OCI-M2 (cell line): ENCODE results near the gene GRIA1.

ENCODE experiments used
- DNase-seq: peaks from one replicate; lab custom pipeline; 2025; ENCODE audit not compliant: unreplicated experiment; lab: John Stamatoyannopoulos, UW

GRIA1 gene

DNA sequence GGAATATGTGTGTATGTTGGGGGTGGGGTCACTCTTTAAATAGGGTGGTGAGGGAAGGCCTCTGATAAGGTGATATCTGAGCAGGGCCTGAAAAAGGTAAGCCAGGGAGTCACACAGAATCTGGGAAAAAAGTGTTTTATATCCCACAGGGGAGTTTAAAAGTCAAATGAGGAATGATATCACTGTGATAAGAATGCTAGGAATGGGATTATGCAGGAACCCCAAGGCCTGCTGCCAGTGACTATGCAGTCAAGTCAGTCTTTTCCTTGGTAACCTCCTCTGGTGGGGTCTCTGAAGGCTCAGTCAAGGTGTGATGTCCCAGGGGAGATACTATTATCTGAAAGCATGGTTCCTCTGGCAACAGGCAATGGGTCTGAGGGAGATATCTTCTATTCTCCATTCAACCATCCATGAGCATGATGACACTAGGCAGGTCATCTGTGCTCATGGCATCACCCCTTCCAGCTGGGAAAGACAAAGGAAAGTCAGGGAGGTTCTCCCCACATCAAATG, 53.5 kb downstream of the GRIA1 start:
- DNase-seq: no peak

DNA sequence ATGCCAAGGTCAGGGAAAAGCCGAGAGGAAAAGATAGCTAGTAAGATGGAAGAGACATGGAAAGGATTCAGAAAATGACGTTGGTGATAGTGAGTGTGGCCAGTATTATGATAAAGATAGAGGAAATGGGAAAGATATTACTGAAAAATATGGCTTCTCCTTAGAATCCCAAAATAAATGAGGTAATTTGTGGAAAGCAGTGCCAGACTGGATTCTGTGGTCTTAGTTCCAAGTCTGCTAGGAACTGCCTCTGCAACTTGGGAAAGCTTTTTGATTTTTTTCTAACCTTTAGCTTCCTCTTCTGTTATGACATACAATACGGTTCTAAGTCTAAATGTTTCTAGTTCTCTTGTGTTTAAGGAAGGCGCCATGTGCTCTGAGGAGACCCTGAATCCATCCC, 54.2 kb downstream of the GRIA1 start:
- no peak for DNase-seq

DNA sequence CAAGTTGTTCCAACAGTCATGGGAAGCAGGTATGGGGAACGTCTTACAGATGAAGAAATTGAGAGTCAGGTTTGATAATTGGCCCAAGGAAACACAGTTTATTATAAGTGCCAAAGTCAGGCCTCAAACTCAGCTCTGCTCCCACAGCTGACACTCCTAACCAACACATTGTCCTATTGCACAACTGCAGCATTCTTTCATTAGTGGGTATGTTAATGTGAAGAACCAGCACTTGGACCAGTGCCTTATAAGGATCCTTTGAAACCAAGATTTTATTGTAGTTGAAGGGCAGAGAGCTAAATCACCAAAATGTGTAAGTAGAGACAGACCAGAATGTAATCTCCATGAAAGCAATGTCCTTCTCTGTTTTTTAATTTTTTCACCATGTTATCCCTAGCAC, 56.1 kb downstream of the GRIA1 start:
- no peak for DNase-seq

DNA sequence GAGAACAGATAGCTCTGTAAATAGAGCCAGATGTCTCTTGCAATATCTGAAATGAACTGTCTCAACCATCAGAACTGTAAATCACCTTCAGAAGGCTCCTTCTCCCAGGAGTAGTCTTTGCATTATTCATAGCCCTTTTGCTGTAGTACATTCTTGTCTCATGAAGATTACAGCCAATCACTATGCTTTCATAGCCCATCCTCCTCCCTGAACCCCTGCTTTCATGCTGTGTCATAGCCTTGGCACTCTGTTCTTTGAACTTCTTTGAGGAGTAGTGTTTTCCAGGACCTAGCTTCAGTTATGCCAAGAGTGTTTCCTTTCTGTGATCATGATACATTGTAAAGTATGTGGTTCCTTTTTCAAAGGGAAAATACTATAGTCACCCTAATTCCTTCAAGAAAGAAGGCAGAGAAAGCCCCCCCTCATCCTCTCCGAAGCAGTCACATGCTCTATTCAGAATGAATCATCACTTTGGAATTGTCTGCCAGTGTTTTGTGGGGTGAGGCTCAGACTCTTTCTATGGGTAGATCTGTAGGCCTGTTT, 61.1 kb downstream of the GRIA1 start:
- no peak for DNase-seq

DNA sequence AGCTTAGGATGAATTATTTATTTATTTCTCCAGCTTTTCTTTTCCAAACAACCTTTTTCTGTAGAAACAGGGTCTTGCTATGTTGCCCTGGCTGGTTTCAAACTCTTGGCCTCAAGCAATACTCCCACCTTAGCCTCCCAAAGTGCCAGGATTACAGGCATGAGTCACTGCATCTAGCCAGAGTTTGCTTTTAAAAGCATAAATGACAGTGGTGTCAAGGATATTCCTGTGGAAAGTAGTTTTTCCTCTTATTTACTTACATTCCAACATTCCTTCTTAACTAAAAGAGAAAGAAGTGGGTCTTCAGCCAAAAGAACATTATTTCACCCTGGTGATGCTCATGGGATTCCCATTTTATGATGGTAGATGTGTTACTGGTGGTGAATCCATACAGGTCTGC, 62.4 kb downstream of the GRIA1 start:
- no peak for DNase-seq

DNA sequence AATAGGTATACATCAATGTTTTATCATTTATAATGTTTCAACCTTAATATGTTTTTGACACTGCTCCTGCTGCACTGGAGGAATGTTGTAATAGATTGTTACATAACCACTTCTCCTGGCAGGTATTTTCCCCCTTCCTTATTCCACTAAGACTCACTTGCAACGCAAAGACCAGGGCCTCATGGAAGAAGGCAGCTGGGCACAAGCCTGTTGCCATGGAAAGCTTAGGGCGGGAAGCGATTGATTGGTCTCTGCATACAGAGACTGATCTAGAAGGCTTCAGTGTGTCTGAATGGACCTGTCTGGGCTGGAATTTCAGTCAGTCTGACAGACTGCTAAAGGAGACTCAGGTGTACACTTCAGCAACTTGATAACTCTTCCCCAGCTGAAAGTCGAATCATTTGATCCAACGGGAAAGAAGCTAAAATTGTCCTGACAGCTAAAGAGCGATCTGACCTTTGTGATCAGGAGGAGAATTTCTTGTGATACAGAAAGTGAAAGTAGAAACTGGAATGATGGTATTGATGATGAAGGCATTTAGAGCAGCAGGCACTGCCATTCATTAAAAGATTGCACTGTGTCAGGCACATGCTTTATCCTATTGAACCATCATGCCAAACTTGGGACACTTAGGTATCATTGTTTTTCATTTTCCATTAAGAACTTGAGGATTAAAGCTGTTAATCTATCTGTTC, 65.1 kb downstream of the GRIA1 start:
- no peak for DNase-seq

DNA sequence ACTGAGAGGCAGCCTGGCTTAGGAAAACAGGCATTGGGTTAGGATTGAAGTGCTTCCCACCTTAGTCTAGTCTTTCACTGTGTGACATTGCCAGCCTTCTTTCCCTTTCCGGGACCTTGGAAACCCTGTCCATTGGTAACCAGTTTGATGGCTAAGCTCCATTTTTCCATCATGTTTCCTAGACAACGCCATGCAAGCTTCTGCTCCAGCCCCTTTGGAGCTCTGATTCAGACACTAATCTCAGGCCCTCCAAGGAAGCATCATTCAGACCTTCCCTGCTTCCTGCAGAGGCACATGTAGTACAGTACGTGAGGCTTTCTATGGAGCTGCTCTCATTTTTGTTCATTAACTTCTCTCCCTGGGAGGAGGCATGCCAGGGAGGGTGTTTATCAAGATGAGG, 68.5 kb downstream of the GRIA1 start:
- no peak for DNase-seq

DNA sequence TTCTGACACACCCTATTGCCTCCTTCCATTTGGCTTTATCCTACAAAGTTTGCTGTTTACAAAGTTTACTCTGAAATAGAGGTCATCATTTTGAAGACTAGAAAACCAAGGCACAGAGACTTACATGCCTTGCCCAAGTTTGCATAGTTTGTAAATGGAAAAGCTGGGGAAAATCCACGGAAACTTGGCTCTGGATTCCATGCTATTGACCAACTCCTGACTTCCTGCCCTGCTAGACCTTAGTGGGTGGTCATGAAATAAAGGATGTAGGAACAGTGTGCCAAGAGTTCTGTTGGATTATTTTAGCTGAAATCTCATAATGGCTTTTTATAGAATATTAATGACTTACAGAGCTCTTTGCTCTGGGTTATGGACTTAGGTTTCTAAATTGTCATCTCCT, 69.5 kb downstream of the GRIA1 start:
- DNase-seq: no peak

DNA sequence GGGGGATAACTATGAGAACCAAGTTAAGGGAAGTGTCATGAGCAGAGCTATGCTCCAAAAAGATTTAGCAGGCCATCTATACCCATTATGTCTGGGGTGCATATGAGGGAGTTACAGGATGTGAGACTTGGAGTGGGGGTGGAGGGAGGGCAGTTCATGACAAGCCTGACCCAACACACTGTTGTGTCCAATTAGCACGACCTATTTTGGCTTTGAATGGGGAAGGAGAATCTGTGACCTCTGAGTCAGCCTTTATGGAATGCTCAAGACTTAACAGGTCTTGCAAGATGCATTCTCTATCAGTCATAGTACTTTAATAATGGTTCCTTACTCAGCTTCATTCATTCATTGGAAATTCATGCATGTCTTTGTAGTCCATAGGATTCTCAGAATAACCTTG, 71.7 kb downstream of the GRIA1 start:
- DNase-seq: no peak

DNA sequence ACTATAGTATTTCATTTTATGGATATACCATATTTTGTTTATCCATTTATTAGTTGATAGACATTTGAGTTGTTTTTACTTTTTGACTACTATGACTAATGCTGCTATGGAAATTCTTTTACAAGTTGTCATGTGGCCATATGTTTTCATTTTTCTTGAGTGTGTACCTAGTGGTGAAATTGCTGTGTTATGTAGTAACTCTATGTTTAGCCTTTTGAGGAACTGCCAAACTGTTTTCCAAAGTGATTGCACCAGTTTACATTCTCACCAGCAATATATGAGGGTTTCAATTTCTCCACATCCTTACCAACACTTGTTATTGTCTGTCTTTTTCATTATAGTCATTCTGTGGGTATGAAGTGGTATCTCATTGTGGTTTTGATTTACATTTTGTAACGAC, 75.4 kb downstream of the GRIA1 start:
- DNase-seq: no peak

DNA sequence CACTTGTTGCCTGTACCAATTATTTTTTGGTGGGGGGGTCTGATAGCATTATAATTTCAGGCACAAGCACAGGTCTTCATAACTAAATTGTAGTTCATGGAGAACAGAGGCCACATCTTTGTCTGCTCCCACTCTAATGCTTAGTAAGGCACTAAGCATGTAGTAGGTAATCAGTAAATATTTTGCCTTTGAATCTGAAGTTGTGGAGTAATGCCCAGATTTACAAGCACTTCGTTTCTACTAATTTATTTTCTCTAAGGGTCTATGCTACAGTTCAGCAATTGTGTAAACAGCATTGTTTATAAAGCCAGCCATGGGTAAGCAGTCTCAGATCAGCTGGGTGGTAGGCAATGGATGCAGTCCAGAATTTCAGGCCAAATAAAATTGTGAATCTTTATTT, 78.6 kb downstream of the GRIA1 start:
- no peak for DNase-seq

DNA sequence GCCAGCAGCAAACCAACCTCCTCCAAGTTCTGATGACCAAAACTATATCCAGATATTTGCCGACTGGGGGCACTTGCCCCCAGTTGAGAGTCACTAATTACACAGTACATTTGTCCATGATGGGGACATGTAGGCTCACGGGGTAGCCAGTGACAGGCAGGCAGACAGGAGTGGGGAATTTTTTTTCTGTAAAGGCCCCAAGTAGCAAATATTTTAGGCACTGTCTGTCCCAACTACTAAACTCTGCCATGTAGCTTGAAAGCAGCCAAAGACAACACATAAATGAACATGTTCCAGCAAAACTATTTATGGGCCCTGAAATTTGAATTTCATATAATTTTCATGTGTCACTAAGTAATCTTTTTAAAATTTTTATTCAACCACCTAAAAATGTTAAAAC, 80.7 kb downstream of the GRIA1 start:
- no peak for DNase-seq

DNA sequence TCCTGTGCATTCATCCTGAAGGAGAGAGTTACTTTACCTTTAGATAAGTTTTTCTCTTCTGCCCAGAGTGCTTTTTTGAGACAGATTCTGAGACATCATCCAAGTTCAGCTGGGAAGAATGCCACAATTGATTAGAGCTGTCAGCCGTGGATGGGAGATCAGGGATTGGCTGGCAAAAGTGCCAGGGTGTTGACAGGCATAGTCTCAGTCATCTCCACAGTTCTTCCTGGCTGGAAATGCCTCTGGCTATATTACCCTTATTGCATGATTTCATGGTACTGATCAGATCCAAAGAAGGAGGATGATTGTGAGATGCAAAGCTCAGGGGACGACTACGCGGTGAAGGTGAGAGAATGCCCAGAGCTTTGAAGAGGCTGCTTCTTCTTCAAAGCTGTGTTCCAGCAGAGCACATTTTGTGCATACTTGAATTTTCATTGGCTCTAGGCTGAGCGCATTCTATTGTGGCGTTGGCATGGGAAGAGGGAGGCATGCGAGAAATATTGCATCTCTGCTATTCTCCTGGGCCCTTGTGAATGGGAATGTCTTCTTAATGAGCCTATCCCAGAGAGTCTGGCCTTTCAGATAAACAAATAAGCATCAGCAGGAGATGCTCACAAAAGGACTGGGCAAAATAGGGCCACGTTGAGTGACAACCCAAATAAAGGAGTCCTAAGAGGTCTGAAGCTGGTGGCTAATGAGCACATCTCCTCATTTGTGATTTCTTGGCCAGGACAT, 82.1 kb downstream of the GRIA1 start:
- no peak for DNase-seq

DNA sequence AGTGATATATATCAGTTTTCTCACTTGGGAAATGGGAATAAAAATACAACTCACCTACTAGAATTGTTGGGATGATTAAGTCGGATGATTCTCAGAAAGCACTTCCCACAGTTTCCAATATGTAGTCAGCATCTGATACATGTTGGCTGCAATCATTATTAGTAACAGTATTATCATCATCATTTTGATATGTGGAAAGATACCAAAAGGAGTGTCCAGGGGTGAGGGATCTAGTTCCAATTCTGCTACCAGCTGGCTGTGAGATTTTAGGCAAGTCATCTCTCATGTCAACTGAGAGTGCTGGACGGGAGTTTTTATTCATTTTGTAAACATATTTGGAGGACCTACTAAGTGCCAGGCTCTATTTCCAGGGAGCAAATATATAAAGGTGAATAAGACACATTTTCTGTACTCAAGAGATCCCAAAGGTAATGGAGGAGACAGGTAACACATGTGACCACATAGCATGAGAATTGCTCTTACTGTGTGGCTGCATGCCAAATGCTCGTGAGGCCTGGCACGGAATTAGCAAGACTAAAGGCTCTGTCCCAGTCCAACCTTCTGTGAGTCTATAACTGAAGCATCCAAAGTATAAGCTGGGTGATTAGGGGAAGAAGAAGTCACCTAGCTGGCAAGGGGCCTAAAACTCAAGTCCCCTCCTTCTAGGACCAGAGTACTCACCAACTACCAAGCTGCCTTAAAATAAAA, 83.0 kb downstream of the GRIA1 start:
- no peak for DNase-seq

DNA sequence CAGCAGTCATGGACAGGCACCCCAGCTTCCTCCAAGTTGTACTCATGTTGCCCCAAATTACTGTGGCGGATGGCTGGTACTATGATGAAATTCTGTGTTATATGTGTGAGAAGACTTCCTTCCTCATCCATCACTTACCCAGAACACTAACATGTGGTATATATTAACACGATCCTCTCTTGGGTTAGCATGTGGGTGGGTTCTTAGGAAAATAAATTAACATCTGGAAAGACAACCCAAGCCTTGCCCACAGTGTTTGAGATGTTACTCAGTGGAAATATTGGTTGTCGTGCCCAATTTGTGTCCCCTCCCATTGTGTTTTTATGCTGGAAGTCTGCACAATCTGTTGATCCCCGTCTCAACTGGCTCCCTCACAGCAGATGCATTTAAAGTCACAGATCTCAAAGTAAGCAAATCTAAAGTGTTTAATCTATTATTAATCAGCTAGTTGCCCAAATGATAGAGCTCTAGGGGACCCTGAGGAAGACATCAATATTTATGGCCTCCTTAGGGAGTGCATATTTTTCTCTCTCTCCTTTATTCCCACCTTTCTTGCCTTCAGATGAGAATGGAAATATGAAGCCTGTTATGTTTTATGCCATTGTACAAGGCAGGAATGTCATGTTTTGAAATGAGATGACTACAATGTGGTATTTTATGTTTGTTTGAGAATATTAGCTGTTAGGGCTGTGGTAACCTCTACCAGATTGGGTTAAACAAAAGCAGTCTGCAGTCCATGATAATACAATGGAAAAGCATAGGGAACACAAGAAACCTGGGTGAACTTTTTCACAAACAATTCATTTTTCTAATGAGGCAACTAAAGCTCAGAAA, 93.9 kb downstream of the GRIA1 start:
- no peak for DNase-seq

DNA sequence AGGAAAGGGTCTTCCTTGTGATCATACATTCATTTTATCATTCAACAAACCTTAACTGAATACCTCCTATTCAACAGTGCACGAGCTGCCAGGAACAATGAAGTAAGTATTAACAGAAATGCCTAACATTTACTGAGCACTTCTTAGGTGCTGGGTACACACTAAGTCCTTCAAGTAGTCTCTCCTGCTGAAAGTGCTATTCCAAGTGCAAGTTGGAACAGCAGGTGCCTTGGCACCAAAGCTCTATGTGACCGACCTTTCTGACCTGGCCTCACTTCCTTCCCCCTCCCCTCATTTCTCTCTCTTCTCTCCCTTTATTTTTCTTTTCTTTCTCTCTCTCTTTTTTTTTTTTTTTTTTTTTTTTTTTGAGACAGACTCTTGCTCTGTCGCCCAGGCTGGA, 94.5 kb downstream of the GRIA1 start:
- no peak for DNase-seq

DNA sequence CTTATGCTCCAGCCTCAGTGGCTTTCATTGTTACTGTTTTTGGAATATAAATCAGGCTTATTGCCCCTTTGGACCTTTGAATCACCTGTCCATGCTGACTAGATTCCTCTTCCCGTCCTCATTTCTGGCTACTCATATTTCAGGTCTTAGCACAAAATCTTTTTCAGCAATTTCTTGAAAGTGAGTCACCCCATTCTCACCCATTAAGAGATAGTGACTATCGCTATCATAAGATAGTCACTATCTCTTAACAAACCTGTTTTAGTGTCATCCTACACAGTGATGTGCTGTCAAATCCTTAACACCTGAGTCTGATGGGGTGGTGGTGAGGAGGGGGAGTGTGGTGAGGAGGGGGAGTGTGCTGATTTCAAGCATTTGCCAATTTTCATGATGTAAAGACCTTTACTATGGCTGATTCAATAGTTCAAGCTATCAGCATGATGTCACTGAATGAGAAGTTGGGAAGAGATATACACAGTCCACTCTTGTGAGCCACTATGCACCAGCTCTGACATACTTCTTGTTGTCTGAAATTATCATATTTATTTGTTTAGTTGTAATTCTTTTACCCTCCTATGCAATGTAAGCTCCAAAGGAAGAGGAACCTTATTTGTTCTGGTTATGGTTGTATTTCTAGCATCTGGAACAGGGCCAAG, 95.3 kb downstream of the GRIA1 start:
- DNase-seq: no peak

DNA sequence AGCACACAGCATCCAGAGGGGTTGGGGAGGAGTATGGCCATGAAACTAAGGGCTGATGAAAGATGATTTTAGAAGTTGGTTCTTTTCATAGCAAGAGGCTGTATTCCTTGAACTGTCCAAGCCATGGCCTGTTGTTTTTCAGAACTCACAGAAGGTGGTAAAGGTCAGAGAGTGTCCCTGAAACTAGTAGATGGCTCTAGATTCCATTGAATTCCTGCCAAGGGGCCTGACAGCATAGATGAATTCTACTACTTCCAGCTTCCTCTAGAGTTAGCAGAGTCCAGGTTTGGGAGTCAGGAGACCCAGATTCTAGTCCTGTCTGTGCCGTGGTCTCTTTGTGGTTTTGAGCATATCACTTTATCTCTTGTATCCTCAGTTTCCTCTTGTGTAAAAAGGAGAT, 101.6 kb downstream of the GRIA1 start:
- no peak for DNase-seq

DNA sequence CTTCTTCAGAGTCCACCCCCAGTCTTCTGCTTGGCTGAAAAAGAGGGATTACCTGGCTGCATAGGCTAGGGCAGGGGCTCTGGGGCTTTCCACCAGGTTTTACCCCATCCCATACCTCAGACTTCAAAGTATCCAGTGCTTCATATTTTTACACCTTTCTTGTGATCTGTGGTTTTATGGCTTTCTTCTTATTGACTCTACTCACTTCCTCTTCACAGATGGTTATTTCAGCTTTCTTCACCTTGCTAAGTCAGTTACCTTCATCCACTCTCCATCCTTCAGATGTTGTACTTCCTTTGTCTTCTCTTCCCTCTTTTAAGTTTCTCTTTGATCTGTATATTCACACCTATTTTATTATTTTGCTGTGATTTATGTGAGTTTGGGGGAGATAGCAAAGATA, 104.3 kb downstream of the GRIA1 start:
- no peak for DNase-seq

DNA sequence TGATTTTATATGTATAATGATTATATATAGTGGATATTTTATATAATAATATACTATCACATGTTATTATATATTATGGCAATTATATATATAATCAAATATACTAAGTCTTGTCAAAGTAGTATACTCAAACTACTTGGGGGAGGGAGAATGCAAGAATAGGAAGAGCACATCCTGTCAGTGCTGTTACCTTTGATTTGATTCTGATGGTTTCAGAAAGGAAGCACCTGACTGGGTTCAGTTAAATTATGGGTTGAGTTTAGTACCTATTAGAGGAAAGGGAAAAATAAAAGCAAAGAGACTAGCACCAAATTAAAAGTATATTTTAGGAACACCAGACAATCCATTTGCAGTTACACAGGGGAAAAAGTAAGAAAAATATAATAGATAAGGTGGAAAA, 107.6 kb downstream of the GRIA1 start:
- DNase-seq: no peak
